Skeletal muscle tissue (tissue), 4 donors: ENCODE measurements around the gene TTLL4. TPM values are rescaled to one million over a fixed set of nuclear protein-coding genes. Genes with fewer than 3 reads are reported as not detected.

Source experiments
- H3K27ac ChIP-seq: one replicate; pipeline ENCODE4 v1.7.0; 2013; ENCODE audit warnings: mild to moderate bottlenecking, low read depth, low read length, inconsistent platforms
- H3K27me3 ChIP-seq, 3 donors: one replicate each; pipeline ENCODE4 v1.7.0; 2013; ENCODE audit warnings: low read length in 3 of 3; ENCODE audit not compliant: control insufficient read depth in 3 of 3, insufficient read depth in 3 of 3
- H3K36me3 ChIP-seq, 3 donors: one replicate each; pipeline ENCODE4 v1.7.0; 2013; ENCODE audit warnings: low read length in 3 of 3; ENCODE audit not compliant: control insufficient read depth in 3 of 3, insufficient read depth in 3 of 3
- H3K4me1 ChIP-seq, 3 donors: one replicate each; pipeline ENCODE4 v1.7.0; 2013; ENCODE audit warnings: low read length in 3 of 3, mild to moderate bottlenecking in 3 of 3; ENCODE audit not compliant: control insufficient read depth in 3 of 3, insufficient read depth in 3 of 3
- H3K4me3 ChIP-seq, 3 donors: one replicate each; pipeline ENCODE4 v1.7.0; 2013; ENCODE audit warnings: low read length in 3 of 3
- H3K9ac ChIP-seq, 3 donors: one replicate each; pipeline ENCODE4 v1.7.0; 2013; ENCODE audit warnings: low read length in 3 of 3, mild to moderate bottlenecking in 3 of 3, moderate library complexity in 2 of 3, low read depth in 1 of 3
- H3K9me3 ChIP-seq, 3 donors: one replicate each; pipeline ENCODE4 v1.7.0; 2013; ENCODE audit warnings: low read length in 3 of 3; ENCODE audit not compliant: control insufficient read depth in 3 of 3
- total RNA-seq: library from RNA; depleted of rRNA; stranded (reverse); fragments of >200 nt; gene quantifications from one replicate; pipeline ENCODE4 v1.2.3, GENCODE V29; 2014
- donor health status: Osteomylitis.

Gene TTLL4
- total RNA-seq, 1 donor from 2014 or later = 11.0 TPM

DNA sequence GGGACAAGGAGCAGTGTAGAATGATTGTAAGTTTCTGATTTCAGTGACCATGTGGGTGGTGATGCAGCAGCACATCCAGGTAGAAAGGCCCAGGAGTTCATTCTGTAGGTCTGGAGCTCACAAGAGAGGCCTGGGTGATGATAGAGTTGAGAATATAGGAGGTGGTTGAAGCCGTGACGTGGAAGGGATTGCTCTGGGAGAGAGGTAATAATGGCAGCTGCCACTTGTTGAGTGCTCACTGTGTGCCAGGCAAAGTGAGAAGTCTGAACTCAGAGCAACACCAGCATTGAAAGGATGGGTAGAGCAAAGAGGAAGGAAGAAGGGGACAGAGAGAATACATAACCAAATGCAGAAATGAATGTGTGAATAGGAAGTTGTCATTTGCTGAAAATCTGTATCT, 3.3 kb downstream of the TTLL4 start:
- H3K4me1 ChIP-seq = peaks cover 5 to 13% (median 9%) of the 10 kb centered on the region in 3 donors
- H3K27ac ChIP-seq = no peak overlapping the region

DNA sequence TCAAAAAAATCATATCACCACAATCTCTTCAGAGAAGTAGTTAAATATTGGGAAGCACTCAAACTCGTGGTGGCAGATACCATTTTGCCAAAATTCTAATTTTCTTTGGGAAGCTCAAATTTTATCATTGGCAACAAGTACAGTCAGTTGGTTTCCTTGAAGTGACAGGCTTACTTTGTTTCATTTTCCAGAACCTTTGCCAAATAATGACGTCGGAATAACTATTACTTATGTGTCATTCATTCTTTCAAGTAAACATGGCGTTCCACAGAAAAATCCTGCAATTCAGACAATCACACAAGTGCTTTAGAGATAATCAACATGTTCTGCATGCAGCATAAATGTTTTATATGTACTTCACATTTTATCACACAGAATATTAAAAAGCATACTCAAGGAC, 5.4 kb downstream of the TTLL4 start:
- Histone ChIP-seq H3K9ac (no peak overlapping the region), H3K27ac (no peak overlapping the region), H3K4me1 (peaks cover 2 to 10% (median 7%) of the 10 kb centered on the region in 3 donors), H3K9me3 (no peaks in the 10 kb centered on the region), H3K27me3 (no peaks in the 10 kb centered on the region), H3K4me3 (no peak overlapping the region), H3K36me3 (no peaks in the 10 kb centered on the region)

More for the DNA sequence above, 3.3 kb downstream of the TTLL4 start:
- Histone ChIP-seq H3K27me3 (no peaks in the 10 kb centered on the region), H3K9ac (no peak overlapping the region), H3K9me3 (no peaks in the 10 kb centered on the region), H3K4me3 (no peak overlapping the region), H3K36me3 (no peaks in the 10 kb centered on the region)

DNA sequence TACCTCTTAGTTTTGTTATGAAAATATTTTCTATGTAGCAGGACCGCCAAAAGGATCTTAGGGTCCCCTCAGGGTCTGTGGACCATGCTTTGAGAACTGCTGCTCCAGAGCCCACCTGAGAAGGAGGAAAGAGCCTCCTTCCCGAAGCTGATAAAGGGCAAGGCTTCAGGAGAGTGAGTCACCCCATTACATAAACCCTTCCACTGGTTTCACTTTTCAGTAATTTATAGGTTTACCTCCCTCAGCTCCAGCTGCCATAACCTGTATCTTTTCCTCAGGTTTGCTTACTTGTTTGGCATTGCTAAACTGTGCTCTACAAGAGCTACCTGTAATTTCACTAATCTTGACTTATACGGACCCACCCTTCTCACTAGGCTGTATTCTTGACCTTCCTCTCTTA, 6.6 kb downstream of the TTLL4 start:
- no peaks in the 10 kb centered on the region for H3K9me3 ChIP-seq
- H3K27ac ChIP-seq = no peak overlapping the region
- no peak overlapping the region for H3K4me3 ChIP-seq

DNA sequence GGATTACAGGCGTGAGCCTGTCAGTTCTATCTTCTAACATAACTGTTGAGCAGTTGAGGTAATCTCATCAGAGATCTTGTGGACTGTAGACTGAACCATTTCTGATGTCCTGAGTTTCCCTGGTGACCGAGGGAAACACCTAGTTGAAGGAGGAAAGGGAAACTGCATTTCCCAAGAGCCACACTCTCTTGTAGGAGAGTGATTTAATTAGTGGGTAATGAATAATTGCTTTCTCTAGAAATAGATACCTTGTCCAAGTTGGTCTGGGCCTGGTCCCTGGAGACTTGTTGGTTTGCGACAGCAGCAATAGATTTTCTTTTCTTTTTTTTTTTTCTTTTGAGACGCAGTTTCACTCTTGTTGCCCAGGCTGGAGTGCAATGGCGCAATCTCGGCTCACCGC, 7.4 kb downstream of the TTLL4 start:
- no peak overlapping the region for H3K9ac ChIP-seq
- H3K27me3 ChIP-seq = no peaks in the 10 kb centered on the region
- H3K4me1 ChIP-seq = peaks cover 0 to 2% (median 0%) of the 10 kb centered on the region in 3 donors
- H3K27ac ChIP-seq = no peak overlapping the region
- no peaks in the 10 kb centered on the region for H3K36me3 ChIP-seq
- no peaks in the 10 kb centered on the region for H3K9me3 ChIP-seq
- H3K4me3 ChIP-seq = no peak overlapping the region

More for the DNA sequence above, 6.6 kb downstream of the TTLL4 start:
- Histone ChIP-seq H3K9ac (peak overlapping the region in 2 of 3 donors; percentile 9 to 10), H3K4me1 (peaks cover 0 to 2% (median 0%) of the 10 kb centered on the region in 3 donors), H3K27me3 (no peaks in the 10 kb centered on the region), H3K36me3 (no peaks in the 10 kb centered on the region)

DNA sequence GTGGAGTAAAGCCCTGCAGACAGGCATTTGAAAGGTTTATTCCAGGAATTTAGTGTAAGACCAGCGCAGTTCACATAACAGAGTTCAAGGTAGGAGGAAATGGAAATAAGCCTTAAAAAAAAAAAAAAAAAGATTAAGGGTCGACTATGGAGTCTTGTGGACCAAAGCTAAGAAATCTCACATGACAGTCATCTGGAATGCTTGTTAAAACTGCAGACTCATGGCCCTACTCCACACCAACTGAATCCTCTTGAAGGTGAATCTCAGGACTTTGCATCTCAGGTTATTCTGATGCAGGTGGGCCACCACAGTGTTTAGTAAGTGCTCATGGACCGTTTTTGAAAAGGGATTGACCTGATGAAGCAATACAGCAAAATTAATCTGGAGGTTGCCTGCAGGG, 8.8 kb downstream of the TTLL4 start:
- H3K9ac ChIP-seq = no peak overlapping the region
- H3K27ac ChIP-seq = no peak overlapping the region
- no peaks in the 10 kb centered on the region for H3K9me3 ChIP-seq
- H3K4me3 ChIP-seq = no peak overlapping the region
- H3K27me3 ChIP-seq = no peaks in the 10 kb centered on the region
- H3K36me3 ChIP-seq = no peaks in the 10 kb centered on the region
- H3K4me1 ChIP-seq = peaks cover 0 to 2% (median 0%) of the 10 kb centered on the region in 3 donors

DNA sequence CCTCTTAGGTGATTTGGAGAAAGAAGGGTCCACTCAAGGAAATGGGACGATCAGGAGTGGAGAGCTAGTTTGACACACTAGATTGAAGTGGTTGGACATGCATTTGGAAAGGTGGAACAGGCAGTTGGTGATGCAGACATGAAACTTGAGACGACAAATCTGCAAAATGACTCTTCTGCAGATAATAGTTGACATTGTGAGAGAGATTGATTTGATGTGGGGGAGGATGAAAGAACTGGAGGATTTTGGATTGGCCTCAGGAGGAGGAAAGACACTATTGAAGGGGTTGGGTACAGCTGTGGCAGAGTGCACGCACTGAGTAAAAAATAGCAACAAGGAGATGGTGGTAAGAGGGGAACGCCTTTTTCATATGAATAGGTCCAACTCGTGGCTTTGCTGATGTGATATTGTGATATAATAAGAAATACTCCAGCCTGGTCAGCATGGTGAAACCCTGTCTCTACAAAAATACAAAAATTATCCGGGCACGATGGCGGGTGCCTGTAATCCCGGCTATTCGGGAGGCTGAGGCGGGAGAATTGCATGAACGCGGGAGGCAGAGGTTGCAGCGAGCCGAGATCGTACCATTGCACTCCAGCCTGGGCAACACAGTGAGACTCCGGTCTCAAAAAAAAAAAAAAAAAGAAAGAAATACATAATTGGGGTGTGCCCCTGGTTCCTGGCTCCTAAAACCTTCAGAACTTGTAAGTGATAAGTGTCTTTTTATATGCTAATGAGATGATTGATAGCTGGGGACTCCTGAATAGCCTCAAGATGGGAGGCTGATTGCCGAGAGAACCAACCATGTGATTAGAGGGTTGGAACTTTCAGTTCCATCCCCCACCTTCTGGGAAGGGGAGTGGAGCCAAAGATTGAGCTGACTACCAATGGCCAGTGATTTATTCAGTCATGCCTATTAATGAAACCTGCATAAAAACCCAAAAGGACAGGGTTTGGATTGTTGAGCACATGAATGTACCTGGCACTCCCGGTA, 9.7 kb downstream of the TTLL4 start:
- Histone ChIP-seq H3K9ac (no peak overlapping the region), H3K27me3 (no peaks in the 10 kb centered on the region), H3K9me3 (no peaks in the 10 kb centered on the region), H3K4me1 (peaks cover 0 to 2% (median 0%) of the 10 kb centered on the region in 3 donors), H3K36me3 (no peaks in the 10 kb centered on the region), H3K27ac (no peak overlapping the region), H3K4me3 (no peak overlapping the region)

DNA sequence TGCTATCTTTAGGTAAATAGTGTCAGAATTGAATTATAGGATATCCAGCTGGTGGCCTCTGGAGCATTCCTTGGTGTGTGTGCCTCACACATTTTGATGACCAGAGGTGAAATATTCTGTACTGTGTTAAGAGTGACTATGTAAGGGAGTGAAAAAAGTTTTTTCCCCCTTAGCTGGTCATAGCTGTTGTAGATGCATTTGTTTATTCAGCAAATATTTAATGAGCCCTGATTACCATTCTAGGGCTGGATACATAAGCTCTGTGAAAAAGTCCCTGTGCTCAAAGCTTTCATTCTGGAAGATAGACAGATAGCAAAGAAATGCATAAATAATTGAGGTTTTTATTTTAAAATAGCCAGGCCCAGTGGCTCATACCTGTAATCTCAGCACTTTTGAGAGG, 10.9 kb downstream of the TTLL4 start:
- no peaks in the 10 kb centered on the region for H3K36me3 ChIP-seq
- H3K27ac ChIP-seq = no peak overlapping the region
- no peak overlapping the region for H3K9ac ChIP-seq
- H3K27me3 ChIP-seq = no peaks in the 10 kb centered on the region
- H3K4me3 ChIP-seq = no peak overlapping the region
- peaks cover 0 to 2% (median 0%) of the 10 kb centered on the region in 3 donors for H3K4me1 ChIP-seq
- peaks cover 0 to 2% (median 0%) of the 10 kb centered on the region in 3 donors for H3K9me3 ChIP-seq

DNA sequence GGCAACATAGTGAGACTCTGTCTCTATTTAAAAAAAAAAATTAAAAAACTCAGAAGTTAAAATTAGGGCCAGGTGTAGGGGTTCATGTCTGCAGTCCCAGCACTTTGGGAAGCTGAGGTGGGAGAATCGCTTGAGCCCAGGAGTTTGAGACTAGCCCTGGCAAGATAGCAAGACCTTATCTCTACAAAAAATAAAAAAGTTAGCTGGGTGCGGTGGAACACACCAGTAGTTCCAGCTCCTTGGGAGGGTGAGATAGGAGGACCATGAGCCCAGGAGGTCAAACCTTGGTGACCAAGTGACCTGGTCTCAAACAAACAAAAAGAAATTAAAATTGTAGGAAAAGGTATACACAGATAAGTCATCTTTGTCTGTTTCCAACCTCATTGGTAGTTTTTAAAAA, 11.3 kb downstream of the TTLL4 start:
- H3K4me3 ChIP-seq = no peak overlapping the region
- H3K9me3 ChIP-seq = peaks cover 0 to 3% (median 0%) of the 10 kb centered on the region in 3 donors
- H3K4me1 ChIP-seq = peaks cover 0 to 2% (median 0%) of the 10 kb centered on the region in 3 donors
- no peak overlapping the region for H3K9ac ChIP-seq
- H3K27me3 ChIP-seq = no peaks in the 10 kb centered on the region
- no peak overlapping the region for H3K27ac ChIP-seq
- no peaks in the 10 kb centered on the region for H3K36me3 ChIP-seq

DNA sequence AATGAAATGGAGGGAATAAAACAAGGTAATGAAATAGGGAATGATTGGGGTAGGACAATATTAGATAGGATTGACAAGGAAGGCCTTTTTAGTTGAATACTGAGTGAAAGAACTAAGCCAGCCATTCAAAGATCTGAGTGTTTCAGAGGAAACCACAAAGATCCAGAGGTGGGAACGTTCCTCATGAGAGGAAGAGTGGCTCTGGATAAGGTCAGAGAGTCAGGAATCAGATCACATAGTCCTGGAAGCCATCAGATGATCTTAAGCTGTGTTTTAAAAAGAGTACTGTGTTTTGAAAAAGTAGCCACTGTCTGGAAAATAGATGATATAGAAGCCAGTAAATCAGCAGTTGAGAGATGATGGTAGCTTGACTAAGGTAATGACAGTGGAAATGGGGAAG, 11.8 kb downstream of the TTLL4 start:
- Histone ChIP-seq H3K4me1 (peaks cover 0 to 2% (median 0%) of the 10 kb centered on the region in 3 donors), H3K9me3 (peaks cover 0 to 3% (median 0%) of the 10 kb centered on the region in 3 donors), H3K27me3 (no peaks in the 10 kb centered on the region), H3K9ac (no peak overlapping the region), H3K36me3 (peaks cover 0 to under 1% (median 0%) of the 10 kb centered on the region in 3 donors), H3K27ac (no peak overlapping the region), H3K4me3 (no peak overlapping the region)
